Activated CD4-positive, alpha-beta T cell treated with anti-CD3 and anti-CD28 coated beads, Interleukin-2, amount 50 U/mL, for 24 hours (primary cell): ENCODE measurements around the gene SND1.
"Not testable (repeated sequence)": the region's sequence is repeated elsewhere in the genome, so short reads cannot be mapped to it uniquely, and the experiment has no call there.

Source experiments
- DNase-seq, 2 donors: peaks; one replicate each; pipeline ENCODE4 v3.0.0-alpha.2; 2020; ENCODE audit warnings: low read depth in 1 of 2, low spot score in 1 of 2

Gene SND1

DNA sequence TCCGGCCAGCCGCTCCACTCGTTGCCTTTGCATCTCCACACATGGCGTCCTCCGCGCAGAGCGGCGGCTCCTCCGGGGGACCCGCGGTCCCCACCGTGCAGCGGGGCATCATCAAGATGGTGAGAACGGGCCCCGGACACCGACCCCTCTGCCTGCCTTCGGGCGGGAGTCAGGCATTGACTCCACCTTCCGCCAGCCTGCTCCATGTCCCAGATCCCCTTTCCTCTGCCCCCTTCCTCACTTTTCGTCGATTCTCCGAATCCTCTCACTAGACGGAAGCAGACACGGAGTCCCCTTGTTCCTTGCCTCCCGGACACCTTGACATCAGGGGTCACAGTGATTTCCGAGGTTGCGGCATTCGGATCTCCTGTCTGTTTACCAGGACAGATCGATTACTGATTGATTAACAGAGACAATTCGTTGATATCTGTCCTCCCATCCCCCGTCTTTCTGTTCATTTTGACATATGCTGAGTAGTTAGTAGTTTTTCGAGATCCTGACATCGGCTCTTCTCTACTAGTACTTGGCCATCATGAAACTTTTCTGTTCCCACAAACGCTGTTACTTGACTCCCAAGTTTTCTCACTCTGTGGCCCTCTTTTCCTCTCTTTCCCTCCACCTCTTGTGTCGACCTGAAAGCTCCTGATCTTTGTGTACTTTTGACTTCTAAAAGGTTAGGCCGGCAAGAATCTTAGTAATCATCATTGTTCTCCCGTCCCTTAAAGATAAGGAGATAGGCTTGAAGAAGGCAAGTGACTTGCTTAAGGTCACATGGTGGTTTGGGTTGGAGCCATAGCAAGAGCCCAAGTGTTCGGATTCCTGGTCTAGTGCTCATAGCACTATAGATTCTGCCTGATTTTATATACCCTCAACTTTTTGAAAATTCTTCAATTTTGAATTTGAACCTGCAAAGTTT lies 597 bp downstream of the SND1 start:
- DNase-seq, result no peak

DNA sequence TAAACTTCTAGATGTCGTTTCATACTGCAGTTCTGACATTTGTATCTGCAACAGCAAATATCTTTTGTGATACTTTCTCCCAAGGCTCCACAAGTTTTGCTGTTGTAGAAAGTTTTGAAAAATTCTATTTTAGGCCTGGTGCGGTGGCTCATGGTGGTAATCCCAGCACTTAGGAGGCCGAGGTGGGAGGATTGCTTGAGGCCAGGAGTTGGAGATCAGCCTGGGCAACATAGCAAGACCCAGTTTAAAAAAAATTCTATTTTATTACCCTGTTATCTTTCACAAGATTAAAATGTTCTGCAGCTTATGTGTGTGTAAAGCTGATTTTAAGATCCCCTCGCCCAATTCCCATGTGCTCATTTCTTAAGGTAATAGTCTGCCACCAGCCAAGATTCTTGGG lies 1.4 kb downstream of the SND1 start:
- no peak for DNase-seq

DNA sequence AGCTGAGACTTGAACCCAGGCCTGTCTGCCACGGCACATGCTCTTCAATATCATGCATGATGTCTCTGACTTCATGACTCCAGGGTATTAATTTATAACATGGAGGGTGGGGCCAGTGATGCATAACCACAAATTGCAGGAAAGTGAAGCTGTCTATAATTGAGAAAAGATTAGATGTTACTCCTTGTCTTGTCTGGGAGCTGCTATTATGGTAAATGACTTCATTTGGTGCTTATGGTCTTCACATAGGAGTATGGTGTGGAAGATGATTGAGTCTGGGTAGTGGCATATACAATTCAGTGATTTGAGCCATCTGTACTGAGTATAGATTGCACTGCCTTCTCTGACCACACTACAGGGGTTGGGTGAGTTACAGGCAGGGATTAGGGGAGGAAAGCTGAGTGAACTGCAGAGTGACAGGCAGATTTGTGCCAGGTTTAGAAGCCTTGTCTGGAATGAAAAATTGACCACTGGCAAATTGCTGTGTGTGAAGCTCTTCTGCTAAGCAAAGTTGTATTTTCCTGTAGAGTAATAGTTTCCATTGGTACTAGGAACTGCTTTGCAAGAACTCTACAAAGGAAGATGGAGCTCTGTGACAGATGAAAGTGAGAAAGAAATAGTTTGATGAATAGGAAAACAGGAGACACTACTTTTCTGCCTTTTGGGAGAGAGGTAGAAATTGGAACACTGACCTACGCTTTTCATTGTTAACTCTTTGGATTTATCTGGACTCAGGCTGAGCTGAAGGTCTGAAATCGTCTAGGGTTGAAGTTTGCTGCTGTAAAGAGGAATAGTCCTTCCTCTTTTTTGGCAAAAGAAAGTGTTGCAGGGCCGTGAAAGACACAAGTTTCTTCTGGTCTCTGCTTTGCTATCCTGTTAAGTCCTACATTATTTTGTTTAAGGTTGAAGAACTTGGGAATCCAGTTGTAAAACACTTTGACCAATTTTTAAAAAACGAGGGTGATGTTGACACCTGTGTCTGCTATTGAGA lies 2.7 kb downstream of the SND1 start:
- DNase-seq, result no peak

DNA sequence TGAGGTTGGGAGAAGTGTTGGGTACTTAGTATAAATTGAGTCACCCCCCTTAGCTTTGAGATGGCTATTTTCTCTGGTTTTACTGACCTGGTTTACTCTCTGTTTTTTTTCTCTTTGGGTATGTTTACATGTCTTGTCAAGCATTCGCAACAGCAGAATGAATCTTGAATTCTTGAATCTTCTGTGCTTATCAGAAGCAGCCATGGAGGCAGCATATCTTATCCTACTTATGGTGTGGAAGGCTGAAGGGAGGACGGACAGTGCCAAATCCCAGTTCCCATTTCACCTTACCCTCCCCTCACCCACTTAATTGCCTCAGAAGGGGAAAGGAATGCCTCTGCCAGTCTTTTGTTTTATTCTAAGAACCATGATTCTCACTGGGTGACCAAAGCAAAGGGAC lies 3.7 kb downstream of the SND1 start:
- no peak for DNase-seq

DNA sequence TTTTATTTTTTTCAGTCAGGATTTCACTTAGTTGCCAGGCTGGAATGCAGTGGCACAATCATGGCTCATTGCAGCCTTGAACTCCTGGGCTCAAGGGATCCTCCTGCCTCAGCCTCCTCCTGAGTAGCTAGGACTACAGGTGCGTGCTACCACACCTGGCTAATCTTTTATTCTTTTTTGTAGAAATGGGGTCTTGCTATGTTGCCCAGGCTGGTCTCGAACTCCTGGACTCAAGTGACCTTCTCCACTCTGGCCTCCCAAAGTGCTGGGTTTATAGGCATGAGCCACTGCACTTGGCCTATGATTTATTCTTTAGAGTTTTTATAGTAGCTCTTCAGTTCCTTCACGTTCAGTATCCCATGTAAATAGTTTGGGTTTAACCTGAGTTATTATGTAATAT lies 5.5 kb downstream of the SND1 start:
- DNase-seq, result no peak

DNA sequence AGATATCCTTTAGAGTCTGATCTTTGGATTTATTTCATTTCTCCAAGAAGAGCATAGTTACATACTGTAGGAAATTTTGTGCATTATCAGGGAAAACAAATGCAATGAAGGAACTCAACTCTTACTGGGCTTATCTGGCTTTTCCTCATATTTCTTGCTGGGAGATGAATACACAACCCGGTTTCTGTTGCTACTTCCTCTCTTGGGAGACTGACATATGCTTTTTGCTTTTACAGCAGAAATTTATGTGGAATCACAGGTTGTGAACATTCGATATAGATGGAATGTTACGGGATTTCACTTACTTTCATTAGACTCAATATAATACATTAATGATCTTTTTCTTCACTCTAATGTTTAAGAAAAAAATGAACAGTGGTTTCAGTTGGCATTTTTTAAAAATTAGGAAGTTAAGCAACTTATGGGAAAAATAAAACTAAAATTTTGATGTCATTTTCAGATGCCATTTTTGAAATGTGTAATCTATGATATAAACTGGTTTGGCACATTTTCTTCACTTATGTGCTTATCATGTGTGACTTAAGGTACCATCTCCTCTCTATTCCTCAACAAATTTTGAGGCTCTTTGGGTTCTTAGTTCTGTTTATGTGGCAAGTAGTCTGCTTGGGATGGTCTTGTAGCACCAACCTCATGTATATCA lies 7.1 kb downstream of the SND1 start:
- DNase-seq, result no peak

DNA sequence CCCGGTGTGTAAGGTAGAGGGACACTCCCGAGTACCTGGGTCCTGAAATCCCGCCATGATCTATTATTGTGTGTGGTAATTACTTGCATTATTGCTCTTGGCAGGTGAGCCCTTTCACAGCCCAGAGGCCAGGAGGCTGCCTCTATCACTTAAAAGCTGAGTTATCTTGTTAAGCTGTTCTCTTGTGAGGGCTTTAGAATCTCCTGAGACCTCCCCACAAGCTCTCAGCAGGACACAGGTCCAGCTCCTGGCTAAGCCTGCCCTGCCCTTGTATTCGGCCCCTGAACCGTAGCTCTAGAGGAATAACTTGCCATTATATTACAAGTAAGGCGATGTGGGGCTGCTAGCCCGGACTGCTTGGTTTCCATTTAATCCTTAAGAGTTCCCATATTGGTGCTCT lies 13.9 kb downstream of the SND1 start:
- DNase-seq, result no peak

DNA sequence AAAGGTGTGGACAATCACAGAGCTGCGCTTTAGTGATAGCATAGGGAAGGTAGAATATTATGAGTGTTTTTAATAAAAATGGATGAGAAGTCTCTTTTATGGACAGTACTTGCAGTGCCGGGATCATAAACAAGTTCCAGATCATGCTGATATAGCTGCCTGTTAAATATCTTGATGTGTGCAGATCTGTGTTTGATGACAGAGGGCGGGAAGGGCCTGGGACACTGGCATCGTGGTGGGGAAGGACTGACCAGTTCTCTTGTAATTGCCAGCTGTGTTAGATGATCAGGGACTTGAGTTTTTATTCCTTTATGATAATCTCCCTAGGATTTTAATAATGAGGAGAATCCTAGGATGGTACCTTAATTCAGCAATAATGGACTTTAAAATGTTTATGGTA lies 14.6 kb downstream of the SND1 start:
- DNase-seq, result no peak

DNA sequence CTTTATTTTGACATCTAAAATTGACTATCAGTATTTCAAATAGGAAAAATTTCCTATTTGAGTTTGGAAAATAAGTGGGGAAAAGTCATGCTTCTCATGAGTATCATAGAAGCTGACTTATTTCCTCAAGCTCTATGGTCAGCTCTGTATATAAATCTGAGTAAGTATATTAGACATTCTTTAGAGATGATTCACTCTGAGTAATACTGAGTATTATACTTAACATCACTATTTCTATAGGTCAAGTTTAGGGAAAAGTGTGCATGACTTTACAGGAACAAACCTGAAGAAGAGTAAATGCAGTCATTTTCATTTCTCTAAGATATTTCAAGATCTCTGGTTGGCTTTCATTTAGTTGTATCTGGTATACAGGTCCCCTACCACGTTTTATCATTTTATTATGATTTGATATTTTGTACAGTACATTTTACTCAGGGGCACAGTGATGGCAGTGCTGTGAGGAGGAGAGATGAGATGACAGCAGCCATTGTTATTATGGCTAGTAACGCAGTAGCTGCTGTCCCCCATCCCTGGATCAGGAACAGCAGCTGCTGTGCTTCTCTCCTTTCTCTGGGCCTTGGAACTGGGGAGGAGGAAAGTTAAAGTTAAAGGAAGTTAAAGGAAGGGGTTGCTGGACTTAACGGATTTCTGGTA lies 15.2 kb downstream of the SND1 start:
- DNase-seq, result no peak

DNA sequence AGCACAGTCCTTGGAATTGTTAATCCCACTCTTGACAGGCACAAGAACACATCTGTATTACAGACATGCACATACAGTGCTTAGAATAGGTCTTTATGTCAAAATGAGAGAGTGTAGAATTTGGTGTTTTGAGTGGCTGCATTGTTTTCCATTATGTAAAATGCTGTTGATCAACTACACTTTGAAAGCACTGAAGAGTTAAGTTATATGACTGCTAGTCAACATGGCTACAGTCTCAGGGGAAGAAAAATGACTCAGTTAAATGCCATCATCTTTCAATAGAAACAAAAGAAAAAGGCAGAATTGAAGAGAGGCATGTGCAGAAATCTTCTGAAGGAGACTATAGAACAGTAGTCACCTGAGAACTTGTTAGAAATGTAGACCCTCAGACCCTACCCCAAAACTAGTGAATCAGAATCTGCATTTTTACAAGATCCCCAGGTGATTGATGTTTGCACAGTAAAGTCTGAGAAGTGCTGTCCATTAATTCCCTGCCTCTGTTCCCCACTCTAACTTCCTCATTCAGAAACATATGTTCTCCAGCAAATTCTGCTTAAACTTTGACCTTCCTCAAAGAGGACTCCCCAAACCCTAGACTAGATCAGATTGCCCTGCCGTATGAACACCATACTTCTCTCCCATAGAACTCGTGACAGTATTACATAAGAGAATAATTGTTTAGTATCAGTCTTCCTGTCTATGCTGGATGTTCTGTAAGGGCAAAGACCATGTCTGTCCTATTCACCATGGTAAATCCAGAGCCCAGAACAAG lies 16.0 kb downstream of the SND1 start:
- no peak for DNase-seq

DNA sequence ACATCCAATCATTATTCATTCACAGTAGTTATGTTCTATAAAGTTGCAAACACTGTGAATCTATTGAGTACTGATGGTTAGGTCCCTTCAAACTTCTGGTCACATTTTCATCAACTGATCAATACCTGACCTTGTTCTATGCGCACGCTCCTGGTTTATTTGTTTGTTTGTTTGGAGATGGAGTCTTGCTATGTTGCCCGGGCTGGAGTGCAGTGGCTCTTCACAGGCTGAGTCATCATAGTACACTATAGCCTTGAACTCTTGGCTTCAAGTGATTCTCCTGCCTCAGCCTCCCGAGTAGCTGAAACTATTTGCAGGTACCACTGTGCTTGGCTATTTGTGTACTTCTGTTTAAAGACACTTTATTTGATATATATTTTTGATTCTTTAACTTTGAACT lies 19.3 kb downstream of the SND1 start:
- DNase-seq, result no peak

DNA sequence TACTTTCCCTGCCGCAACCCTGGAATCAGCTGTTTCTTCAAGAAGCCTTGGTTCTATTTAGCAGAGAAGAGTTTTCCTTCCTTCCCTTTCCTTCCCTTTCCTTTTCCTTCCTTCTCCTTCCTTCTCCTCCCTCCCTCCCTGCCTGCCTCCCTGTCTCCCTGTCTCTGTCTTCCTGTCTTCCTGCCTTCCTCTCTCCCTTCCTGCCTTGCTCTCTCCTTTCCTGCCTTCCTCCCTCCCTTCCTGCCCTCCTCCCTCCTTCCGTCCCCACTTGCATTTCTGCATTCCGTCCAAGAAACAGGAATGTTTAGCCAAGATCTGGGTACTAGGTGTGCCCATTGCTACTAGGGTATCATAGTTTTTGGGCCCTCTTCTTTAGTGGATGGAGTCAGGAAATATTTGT lies 21.9 kb downstream of the SND1 start:
- no peak for DNase-seq

DNA sequence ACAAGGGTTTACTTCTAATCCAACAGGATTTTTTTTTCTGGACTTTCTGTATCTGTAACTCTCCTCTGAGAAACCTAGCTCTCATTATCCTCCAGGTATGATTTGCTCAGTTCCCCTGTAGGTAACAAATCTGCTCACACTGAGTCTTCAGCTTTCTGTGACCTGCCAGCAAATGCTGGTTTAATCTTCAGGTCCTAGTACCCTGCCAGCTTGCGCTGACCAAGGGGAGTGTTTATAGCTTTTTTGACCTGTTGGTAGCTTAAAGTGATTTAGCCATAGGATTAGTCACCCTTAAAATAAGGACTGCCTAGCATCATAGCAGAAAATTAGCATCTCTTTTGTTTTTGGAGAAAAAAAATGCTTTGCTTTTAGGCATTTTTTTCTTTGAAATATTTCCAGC lies 22.4 kb downstream of the SND1 start:
- DNase-seq, result no peak

DNA sequence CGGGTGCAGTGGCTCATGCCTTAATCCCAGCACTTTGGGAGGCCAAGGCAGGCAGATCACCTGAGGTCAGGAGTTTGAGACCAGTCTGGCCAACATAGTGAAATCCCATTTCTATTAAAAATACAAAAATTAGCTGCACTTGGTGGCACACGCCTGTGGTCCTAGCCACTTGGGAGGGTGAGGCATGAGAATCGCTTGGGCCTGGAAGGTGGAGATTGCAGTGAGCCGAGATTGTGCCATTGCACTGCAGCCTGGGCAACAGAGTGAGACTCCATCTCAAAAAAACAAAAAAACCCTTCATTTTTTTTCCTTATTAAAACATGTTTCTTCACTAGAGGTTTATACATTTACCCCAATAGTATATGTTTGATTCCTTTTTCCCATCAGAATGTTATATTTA lies 22.9 kb downstream of the SND1 start:
- not testable (repeated sequence) for DNase-seq

DNA sequence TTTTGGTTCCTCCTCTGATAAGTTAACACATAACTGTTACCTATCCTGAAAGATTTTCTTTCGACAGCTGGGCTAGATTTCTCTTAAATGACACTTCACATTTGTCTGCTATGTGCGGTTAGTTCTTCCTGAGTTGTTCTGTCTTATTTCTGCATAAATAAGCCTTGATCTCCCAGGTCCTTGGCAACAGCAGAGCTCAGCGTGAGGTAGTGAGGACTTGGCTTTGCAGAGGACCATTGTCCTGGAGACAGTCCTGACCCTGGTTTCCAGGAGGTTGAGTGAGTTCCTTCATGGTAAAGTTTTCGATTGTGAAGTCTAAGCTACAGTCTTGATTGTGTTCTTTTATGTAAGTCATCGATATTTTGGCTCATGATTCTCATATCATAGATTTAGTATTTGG lies 23.7 kb downstream of the SND1 start:
- DNase-seq, result no peak

DNA sequence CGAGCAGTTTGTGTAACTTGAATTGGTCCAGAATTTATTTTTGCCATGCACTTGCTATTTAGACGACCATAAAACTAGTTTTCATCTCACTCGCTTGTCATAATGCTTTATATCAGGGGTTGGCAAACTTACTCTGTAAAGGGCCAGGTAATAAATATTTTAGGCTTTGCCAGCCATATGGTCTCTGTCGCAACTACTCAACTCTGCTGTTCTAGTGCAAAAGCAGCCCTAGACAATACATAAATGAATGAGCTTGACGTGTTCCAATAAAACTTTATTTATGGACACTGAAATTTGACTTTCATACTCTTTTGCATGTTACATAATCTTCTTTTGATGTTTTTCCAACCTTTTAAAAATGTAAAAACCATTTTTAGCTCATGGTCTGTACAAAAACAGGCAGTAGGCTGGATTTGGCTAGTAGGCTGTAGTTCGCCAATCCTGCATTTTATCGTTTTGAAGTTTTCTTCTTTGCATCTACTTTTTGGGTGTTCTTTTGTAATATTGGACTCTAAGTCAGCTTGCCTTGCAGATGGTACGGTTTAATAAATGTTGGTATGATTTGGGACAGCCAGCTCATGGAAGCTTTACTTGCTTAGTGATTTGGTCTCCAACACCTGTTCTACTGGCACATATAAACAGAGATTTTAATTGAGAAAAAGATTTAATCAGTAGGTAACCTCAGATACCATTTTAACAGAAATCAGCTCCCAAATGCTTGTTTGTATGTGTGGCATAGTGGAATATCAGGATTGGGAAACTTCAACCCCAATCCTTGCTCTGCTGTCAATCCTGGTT lies 25.6 kb downstream of the SND1 start:
- DNase-seq, result no peak

DNA sequence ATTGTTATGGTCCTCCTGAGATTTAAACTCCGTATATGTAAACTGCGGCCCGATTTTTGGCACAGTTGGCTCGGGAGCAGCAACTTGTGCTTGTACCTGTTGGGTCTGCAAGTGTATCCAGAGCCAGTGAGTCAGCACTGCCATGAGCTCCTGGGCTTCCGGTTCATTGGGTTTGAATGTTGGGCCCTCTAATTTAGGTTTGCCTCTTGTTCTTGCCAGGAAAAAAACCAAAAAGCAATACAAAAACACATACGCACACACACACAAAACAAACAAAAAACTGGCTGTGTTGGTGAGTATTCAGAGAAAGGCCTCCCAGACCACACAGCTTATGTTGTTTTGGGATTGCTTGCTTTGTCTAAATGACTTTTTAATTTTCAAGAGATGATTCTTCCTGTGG lies 26.3 kb downstream of the SND1 start:
- no peak for DNase-seq

DNA sequence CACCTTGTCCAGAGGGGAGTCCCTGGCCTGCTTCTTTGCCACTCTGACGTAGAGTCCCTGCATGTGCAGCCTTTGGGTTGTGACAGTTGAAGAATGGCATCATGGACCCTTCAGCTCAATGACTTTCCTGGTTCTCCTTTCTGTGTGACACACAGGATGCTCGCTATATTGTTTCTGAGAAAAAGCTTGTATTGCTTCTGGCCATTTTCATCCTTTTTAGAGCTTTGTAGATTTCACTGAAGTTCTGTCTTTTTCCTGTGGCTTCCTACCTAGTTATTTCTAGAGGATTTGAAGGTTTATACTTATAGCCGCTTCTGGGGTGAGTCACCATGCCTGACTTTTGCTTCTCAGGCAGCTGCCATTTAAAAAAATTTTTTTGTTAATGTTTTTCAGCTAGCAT lies 27.0 kb downstream of the SND1 start:
- DNase-seq, result no peak

DNA sequence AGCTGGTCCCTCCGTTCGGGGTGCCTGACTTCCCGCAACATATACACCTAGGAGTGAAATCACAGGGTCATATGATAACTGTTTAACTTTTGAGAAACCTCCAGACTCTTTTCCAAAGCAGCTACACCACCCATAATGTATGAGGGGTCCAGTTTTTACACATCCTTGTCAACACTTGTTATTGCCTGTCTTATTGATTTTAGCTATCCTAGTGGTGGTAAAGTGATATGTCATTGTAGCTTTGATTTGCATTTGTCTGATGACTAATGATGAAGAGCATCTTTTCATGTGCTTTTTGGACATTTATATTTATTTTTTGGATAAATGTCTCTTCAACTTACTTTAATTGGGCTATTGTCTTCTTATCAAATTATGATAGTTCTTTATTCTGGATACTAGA lies 29.0 kb downstream of the SND1 start:
- no peak for DNase-seq
